BJ (cell line): ENCODE measurements around the gene THSD7B. TPM values are rescaled to one million over a fixed set of nuclear protein-coding genes. Genes with fewer than 3 reads are reported as not detected.

Source experiments
- CTCF ChIA-PET: fragments of 350-600 bp; formaldehyde crosslinking; extraction: SDS; loops from one replicate; lab custom pipeline; 2021; ENCODE audit warnings: antibody characterized with exemption, inconsistent platforms; lab: Yijun Ruan, JAX
- POLR2A ChIA-PET: fragments of 300-600 bp; sonication (Branson Sonifier 250); formaldehyde crosslinking; extraction: SDS; loops from one replicate; lab custom pipeline; 2021; ENCODE audit warnings: antibody characterized with exemption; lab: Charles Lee
- DNase-seq: peaks from one replicate; pipeline ENCODE4 v3.0.0-alpha.2; 2011; ENCODE audit warnings: low read depth
- H3K27me3 ChIP-seq: 2 replicates; pipeline ENCODE4 v1.6.0; 2011; ENCODE audit warnings: low read length; ENCODE audit not compliant: control insufficient read depth, insufficient read depth
- H3K36me3 ChIP-seq: 2 replicates; pipeline ENCODE4 v1.5.1; 2011; ENCODE audit warnings: low read length; ENCODE audit not compliant: control insufficient read depth, insufficient read depth
- H3K4me3 ChIP-seq: 2 replicates; pipeline ENCODE4 v1.5.1; 2011; ENCODE audit warnings: low read depth, mild to moderate bottlenecking, control low read depth, low read length
- CTCF ChIP-seq: IDR thresholded peaks from 2 replicates; pipeline ENCODE4 v1.5.1; 2011; ENCODE audit warnings: low read depth, mild to moderate bottlenecking, control low read depth, inconsistent platforms, low read length, moderate library complexity; ENCODE audit not compliant: insufficient read depth
- polyA plus RNA-seq: library from polyadenylated mRNA; depleted of rRNA; stranded (reverse); fragments of >200 nt; gene quantifications from 2 replicates; pipeline ENCODE4 v1.2.3, GENCODE V29; 2011

The THSD7B gene
- polyA plus RNA-seq, 1 experiment = 0.13 TPM

GRCh38 chr2:137261881-137262585 is 496.7 kb downstream of the THSD7B start:
- ChIA-PET CTCF (no interaction called here), POLR2A (no interaction called here)
- Histone ChIP-seq H3K36me3 (no peaks in the 10 kb centered on the region), H3K4me3 (no peak overlapping the region), H3K27me3 (no peaks in the 10 kb centered on the region)
- DNase-seq = no peak
- no peak for TF ChIP-seq CTCF

GRCh38 chr2:137262594-137262993 is 497.2 kb downstream of the THSD7B start:
- ChIA-PET POLR2A (no interaction called here), CTCF (no interaction called here)
- DNase-seq = no peak
- no peaks in the 10 kb centered on the region for H3K36me3 ChIP-seq
- TF ChIP-seq CTCF = no peak
- H3K27me3 ChIP-seq = no peaks in the 10 kb centered on the region
- no peak overlapping the region for H3K4me3 ChIP-seq

- ChIA-PET POLR2A (no interaction called here), CTCF (no interaction called here)
- no peak for DNase-seq
- Histone ChIP-seq H3K4me3 (no peak overlapping the region), H3K27me3 (no peaks in the 10 kb centered on the region), H3K36me3 (no peaks in the 10 kb centered on the region)
- TF ChIP-seq CTCF = no peak
Measured at GRCh38 chr2:137287913-137288639, 522.7 kb downstream of the THSD7B start.

- POLR2A ChIA-PET = no interaction called here
- no peaks in the 10 kb centered on the region for H3K27me3 ChIP-seq
- no peak overlapping the region for H3K4me3 ChIP-seq
- no peaks in the 10 kb centered on the region for H3K36me3 ChIP-seq
- CTCF ChIA-PET = no interaction called here
- no peak for DNase-seq
- no peak for TF ChIP-seq CTCF
Measured at GRCh38 chr2:137291836-137292570, 526.7 kb downstream of the THSD7B start.

GRCh38 chr2:137298377-137298776 is 533.0 kb downstream of the THSD7B start:
- ChIA-PET CTCF (no interaction called here), POLR2A (no interaction called here)
- Histone ChIP-seq H3K36me3 (no peaks in the 10 kb centered on the region), H3K27me3 (no peaks in the 10 kb centered on the region; the same call in 1 of the 2 replicates), H3K4me3 (no peak overlapping the region)
- TF ChIP-seq CTCF = no peak
- DNase-seq = no peak
